IPS DF 4.7 (cell line): ENCODE measurements around the gene POLR2J3.
"Not testable (repeated sequence)": the region's sequence is repeated elsewhere in the genome, so short reads cannot be mapped to it uniquely, and the experiment has no call there.

Source experiments
- DNase-seq: peaks from one replicate; pipeline ENCODE4 v3.0.0-alpha.2; 2013; ENCODE audit warnings: low spot score; ENCODE audit errors: extremely low read depth

Gene POLR2J3

GRCh38 chr7:102583495-102583894, 11.1 kb upstream of the POLR2J3 start:
- not testable (repeated sequence) for DNase-seq

- DNase-seq: not testable (repeated sequence)
Observed at GRCh38 chr7:102581722-102582121, 9.3 kb upstream of the POLR2J3 start.

- DNase-seq: not testable (repeated sequence)
Observed at GRCh38 chr7:102578486-102578885, 6.1 kb upstream of the POLR2J3 start.

GRCh38 chr7:102577315-102578240, 5.2 kb upstream of the POLR2J3 start:
- not testable (repeated sequence) for DNase-seq

- DNase-seq: not testable (repeated sequence)
Observed at GRCh38 chr7:102576363-102576762, 4.0 kb upstream of the POLR2J3 start.

- DNase-seq: not testable (repeated sequence)
Observed at GRCh38 chr7:102574607-102575006, 2.2 kb upstream of the POLR2J3 start.

- DNase-seq: not testable (repeated sequence)
Observed at GRCh38 chr7:102568620-102569019, 3.8 kb downstream of the POLR2J3 start.

GRCh38 chr7:102550808-102551422, 21.5 kb downstream of the POLR2J3 start, which contains the start of gene SPDYE2:
SPDYE2 (plus strand) TSS chr7:102551226; CDS start chr7:102553256, 2,030 bp downstream.
- DNase-seq: not testable (repeated sequence)

- DNase-seq: not testable (repeated sequence)
Observed at GRCh38 chr7:102546353-102546752, 26.0 kb downstream of the POLR2J3 start.

GRCh38 chr7:102545288-102545687, 27.1 kb downstream of the POLR2J3 start:
- not testable (repeated sequence) for DNase-seq

GRCh38 chr7:102544372-102544771, 28.0 kb downstream of the POLR2J3 start:
- not testable (repeated sequence) for DNase-seq

GRCh38 chr7:102543596-102543995, 28.8 kb downstream of the POLR2J3 start, which contains the start of gene UPK3BL2:
UPK3BL2 (minus strand) TSS chr7:102543696; CDS start chr7:102543636, 60 bp downstream.
- not testable (repeated sequence) for DNase-seq

- DNase-seq: not testable (repeated sequence)
Observed at GRCh38 chr7:102542771-102543170, 29.6 kb downstream of the POLR2J3 start.

- not testable (repeated sequence) for DNase-seq
Observed at GRCh38 chr7:102542083-102542482, 30.3 kb downstream of the POLR2J3 start.

- not testable (repeated sequence) for DNase-seq
Observed at GRCh38 chr7:102540604-102541003, 31.8 kb downstream of the POLR2J3 start.

GRCh38 chr7:102535062-102535615, 37.2 kb downstream of the POLR2J3 start:
- DNase-seq: not testable (repeated sequence)

- DNase-seq: not testable (repeated sequence)
Observed at GRCh38 chr7:102532127-102532526, 40.3 kb downstream of the POLR2J3 start.

GRCh38 chr7:102531583-102531982, 40.8 kb downstream of the POLR2J3 start:
- DNase-seq: not testable (repeated sequence)

GRCh38 chr7:102527822-102528793, 44.3 kb downstream of the POLR2J3 start:
- not testable (repeated sequence) for DNase-seq

- not testable (repeated sequence) for DNase-seq
Observed at GRCh38 chr7:102527182-102527581, 45.2 kb downstream of the POLR2J3 start.
